GM12864 (cell line): ENCODE data around the gene NSG1.

Source experiments
- DNase-seq: peaks from one replicate; pipeline ENCODE4 v3.0.0-alpha.2; 2011; ENCODE audit warnings: low read depth
- H3K4me3 ChIP-seq: 2 replicates; pipeline ENCODE4 v1.5.1; 2011; ENCODE audit warnings: mild to moderate bottlenecking, low read depth, low read length, control low read depth
- CTCF ChIP-seq: IDR thresholded peaks from 2 replicates; pipeline ENCODE4 v1.5.1; 2011; ENCODE audit warnings: low read depth, mild to moderate bottlenecking, moderate library complexity, low read length, control low read depth, inconsistent platforms; ENCODE audit errors: missing control alignments

The NSG1 gene

GRCh38 chr4:4391866-4392265 lies 5.0 kb downstream of the NSG1 start:
- TF ChIP-seq CTCF: no peak
- no peak overlapping the region for H3K4me3 ChIP-seq
- no peak for DNase-seq

DNA sequence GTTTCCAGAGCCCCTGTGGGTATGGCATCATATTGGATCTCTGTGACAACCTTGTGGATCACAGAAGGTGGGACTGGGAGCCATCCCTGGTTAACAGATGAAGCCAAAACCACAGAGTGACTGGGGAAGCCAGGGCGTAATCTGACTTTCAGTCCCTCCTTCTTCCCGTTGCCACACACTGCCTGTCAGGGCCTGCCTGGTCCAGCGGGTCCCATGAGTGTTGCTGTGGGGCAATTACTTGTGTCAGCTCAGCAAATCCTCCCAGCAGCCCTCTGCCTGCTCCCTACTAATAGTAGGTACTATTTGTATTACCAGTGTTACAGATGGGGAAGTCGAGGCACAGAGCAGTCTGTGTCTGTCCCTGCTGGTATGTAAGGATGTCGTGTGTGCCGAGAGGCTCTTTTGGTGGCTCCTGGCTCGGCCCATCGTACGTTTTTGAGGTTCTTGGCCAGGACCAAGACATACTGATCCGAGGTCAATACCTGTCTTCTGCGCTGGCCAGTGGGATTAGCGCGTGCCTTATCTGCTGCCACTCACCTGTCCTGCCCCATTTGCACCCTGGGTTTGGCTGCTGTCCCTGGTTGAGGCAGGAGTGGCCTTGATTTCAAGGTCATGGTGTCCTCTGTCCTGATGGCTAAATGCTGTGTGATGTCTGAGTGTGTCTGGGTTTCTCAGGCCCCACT lies 5.7 kb downstream of the NSG1 start:
- no peak overlapping the region for H3K4me3 ChIP-seq
- DNase-seq: no peak
- TF ChIP-seq CTCF: no peak

DNA sequence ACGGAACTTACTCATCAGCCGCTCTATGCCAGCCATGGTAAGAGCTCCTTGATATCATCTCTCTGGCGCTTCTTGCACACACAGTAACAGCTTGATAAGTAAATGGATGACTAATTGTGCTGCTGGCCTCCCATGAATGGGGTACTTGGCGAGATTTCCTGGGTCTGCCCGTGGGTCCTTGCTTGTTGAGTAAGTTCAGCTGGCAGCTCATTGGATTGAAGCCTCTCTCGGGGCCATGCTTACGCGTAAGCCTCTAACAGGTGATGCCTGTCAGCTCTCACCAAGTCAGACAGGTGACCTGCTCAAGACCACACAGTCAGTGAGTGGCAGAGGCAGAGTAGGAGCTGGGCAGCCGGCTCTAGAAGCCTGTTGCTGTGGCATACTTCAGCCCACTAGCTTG lies 7.7 kb downstream of the NSG1 start:
- no peak for TF ChIP-seq CTCF
- H3K4me3 ChIP-seq: no peak overlapping the region
- DNase-seq: no peak

DNA sequence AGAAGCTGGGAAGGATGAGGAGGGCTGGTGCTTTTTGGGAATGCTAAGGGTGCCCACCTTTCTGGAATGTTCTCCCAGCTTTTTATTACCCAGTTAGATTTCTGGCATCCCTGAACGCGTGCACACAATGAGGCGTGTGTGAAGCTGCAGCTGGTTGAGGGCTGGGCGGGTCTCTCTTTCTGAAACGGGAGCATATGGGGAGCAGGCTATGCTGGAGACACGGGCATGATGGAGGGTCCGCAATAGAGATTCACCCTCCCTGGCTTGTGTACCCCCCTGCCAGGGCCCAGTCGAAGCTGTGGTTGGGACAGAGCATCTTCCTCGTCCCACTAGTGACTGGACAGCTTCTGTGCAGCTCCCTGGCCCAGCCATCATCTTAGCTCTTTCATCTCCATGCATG lies 8.5 kb downstream of the NSG1 start:
- no peak for DNase-seq
- TF ChIP-seq CTCF: no peak
- no peak overlapping the region for H3K4me3 ChIP-seq

- DNase-seq: peak; percentile 50
- peak; percentile 34 for TF ChIP-seq CTCF
- H3K4me3 ChIP-seq: peak overlapping the region; percentile 54
These were observed 9.1 kb downstream of the NSG1 start for GRCh38 chr4:4395849-4396627.

DNA sequence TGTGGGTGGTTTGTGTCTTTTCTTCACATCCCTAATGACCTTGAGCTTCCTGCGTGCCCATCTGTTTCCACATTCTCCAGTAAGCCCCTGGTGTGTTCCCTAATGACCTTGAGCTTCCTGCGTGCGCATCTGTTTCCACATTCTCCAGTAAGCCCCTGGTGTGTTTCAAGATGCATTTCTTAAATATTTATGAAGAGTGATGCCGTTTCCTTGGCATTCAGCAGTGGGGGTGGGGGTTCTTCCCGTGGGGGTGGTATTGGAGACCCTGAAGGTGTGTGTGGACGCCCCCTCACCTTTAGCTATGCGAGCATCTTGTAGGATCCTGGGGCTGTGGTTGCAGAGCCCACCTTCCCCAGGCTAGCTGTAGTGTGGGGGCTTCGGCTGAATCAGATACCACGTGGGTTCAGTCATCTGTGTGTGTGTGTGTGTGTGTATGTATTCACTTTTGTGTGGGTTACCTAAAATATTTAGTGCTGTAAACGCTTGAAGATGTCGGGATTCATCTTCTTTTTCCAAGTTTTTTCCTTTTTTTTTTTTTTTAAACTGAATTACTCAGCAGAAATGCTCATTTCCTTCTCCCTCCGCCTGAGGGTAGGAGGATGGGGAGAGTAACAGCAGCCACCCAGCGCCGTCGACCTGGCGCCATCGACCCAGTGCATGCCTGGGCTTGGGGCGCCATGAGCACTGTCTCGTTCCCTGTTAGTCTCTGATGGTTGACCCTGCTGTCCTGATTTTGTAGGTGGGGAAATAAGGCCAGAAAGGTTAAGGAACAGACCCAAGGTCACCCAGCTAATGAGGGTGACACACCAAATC lies 9.9 kb downstream of the NSG1 start:
- H3K4me3 ChIP-seq: peak overlapping the region; percentile 54
- no peak for TF ChIP-seq CTCF
- DNase-seq: no peak
